B cell (primary cell): ENCODE results near the gene CSMD2.

Experiments used
- CTCF ChIP-seq: fragments of 200-600 bp; IDR thresholded peaks from one replicate; pipeline ENCODE4 v1.8.0; 2022; ENCODE audit warnings: antibody characterized with exemption, mild to moderate bottlenecking
- EZH2 ChIP-seq: IDR thresholded peaks from 2 replicates; pipeline ENCODE4 v1.6.1; 2012; ENCODE audit warnings: borderline replicate concordance, low read depth, mild to moderate bottlenecking, moderate library complexity, low read length; ENCODE audit not compliant: insufficient read depth, poor library complexity, severe bottlenecking

DNA sequence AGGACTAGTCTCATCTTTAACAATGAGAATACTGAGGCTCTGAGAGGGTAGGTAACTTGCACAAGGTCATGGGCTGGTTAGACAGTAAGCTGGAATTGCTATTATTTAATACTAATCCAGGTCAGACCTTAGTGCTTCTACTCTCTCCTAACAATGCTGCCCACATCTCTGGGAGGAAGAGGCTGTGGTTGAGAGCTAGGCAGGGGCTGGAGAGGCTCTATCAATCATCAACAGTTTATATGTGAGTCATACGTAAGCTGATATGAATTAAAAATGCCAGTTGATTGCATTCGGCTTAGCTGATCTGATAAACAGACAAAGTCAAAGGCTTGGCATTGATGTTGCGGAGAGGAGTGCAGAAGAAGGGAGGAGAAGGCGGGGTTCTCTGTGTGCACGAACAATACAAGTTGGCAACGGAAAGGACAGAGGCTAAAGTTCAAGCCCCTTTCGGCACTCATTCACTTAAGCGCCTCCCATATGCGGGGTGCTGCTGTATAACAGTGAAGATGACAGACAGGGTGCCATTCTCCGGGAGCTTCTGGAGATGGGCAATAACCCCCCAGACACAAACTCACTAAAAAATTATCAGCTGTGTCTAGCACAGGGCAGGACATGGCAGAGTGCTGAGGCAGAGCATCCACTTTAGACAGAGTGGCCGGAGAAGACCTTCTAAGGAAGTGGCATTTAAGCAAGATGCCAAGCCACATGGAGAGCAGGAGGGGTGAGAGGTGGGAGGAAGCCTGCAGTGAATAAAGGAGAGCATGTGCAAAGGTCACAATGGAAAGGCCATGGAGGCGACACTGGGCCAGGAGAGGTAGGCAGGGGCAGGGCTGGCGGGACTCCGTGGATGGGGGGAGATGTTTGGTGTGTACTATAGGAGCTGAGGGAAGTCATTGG, 497.4 kb downstream of the CSMD2 start:
- TF ChIP-seq CTCF (no peak), EZH2 (no peak)
